GM12878 (cell line): Measurements from ENCODE around the gene PSRC1. TPM values are rescaled to one million over a fixed set of nuclear protein-coding genes. Genes with fewer than 3 reads are reported as not detected.

Experiments used
- ATAC-seq: fragments of 200-7000 bp; cut with Tn5 transposase; 3 replicates; pipeline ENCODE4 v1.9.1; 2020; ENCODE audit warnings: mild to moderate bottlenecking, moderate library complexity
- BruUV-seq: library from RNA; stranded (reverse); fragments of 400-500 nt; replicated peaks from 2 replicates; lab custom pipeline; 2021; lab: Mats Ljungman, UMichigan
- CTCF ChIA-PET: fragments of 300-600 bp; sonication (Branson Sonifier 250); formaldehyde crosslinking; extraction: SDS; loops from one replicate; lab custom pipeline; 2021; ENCODE audit warnings: inconsistent platforms; lab: Yijun Ruan, JAX
- POLR2A ChIA-PET: fragments of 350-600 bp; formaldehyde crosslinking; extraction: SDS; loops from one replicate; lab custom pipeline; 2021; ENCODE audit warnings: inconsistent platforms; lab: Charles Lee
- RAD21 ChIA-PET: fragments of 300-600 bp; sonication (Branson Sonifier 250); formaldehyde crosslinking; loops from one replicate; lab custom pipeline; 2023; ENCODE audit warnings: antibody characterized with exemption; ENCODE audit not compliant: unreplicated experiment; lab: Charles Lee
- SMC1A ChIA-PET: fragments of 300-600 bp; sonication (Branson Sonifier 250); formaldehyde crosslinking; loops from one replicate; lab custom pipeline; 2023; ENCODE audit not compliant: unreplicated experiment, uncharacterized antibody; lab: Charles Lee
- DNase-seq: peaks from one replicate; pipeline ENCODE4 v3.0.0-alpha.2; 2011; ENCODE audit warnings: low read depth, low spot score
- FAIRE-seq: peaks from 3 replicates; lab custom pipeline; 2011; peaks lifted over from hg19 to GRCh38; lab: Jason Lieb, UNC
- H2AFZ ChIP-seq: 2 replicates; pipeline ENCODE4 v1.6.0; 2011; ENCODE audit warnings: low read depth, low read length, control low read depth; ENCODE audit not compliant: control insufficient read depth
- H3K27ac ChIP-seq: 2 replicates; pipeline ENCODE4 v1.5.1; 2011; ENCODE audit warnings: control low read depth; ENCODE audit not compliant: control insufficient read depth, insufficient read depth
- H3K27me3 ChIP-seq, 2 experiments: replicated peaks in 1 of 2; 2 replicates each; pipeline versions ENCODE4 v1.6.0 to v1.6.1; 2011; ENCODE audit warnings: low read length in 1 of 2; ENCODE audit not compliant: control insufficient read depth in 2 of 2, insufficient read depth in 2 of 2
- H3K36me3 ChIP-seq, 2 experiments: 2 replicates each; pipeline ENCODE4 v1.5.1; 2011; ENCODE audit warnings: low read length in 1 of 2; ENCODE audit not compliant: control insufficient read depth in 2 of 2, insufficient read depth in 2 of 2
- H3K4me1 ChIP-seq: 2 replicates; pipeline ENCODE4 v1.6.1; 2011; ENCODE audit warnings: mild to moderate bottlenecking, low read length, moderate library complexity, mixed read lengths; ENCODE audit not compliant: control insufficient read depth, insufficient read depth
- H3K4me2 ChIP-seq: 2 replicates; pipeline ENCODE4 v1.6.0; 2011; ENCODE audit warnings: control low read depth; ENCODE audit not compliant: control insufficient read depth, insufficient read depth
- H3K4me3 ChIP-seq: fragments of 200-600 bp; sonication (generic); 2 replicates; pipeline ENCODE4 v1.5.1; 2016
- H3K79me2 ChIP-seq: 2 replicates; pipeline ENCODE4 v1.6.0; 2011; ENCODE audit warnings: low read length; ENCODE audit not compliant: control insufficient read depth, insufficient read depth
- H3K9ac ChIP-seq: 2 replicates; pipeline ENCODE4 v1.8.0; 2011; ENCODE audit warnings: low read length, control low read depth, mixed read lengths; ENCODE audit not compliant: control insufficient read depth, insufficient read depth
- H3K9me3 ChIP-seq: replicated peaks from 3 replicates; pipeline ENCODE4 v1.5.1; 2011; ENCODE audit warnings: mild to moderate bottlenecking, low read length; ENCODE audit not compliant: control insufficient read depth, insufficient read depth
- H4K20me1 ChIP-seq: 2 replicates; pipeline ENCODE4 v1.6.0; 2011; ENCODE audit not compliant: control insufficient read depth, insufficient read depth
- BACH1 ChIP-seq: fragments of 450-650 bp; IDR thresholded peaks from 2 replicates; pipeline ENCODE4 v1.6.1; 2017; ENCODE audit warnings: mild to moderate bottlenecking, borderline replicate concordance
- BCL11A ChIP-seq: IDR thresholded peaks from 2 replicates; pipeline ENCODE4 v1.6.1; 2011; ENCODE audit warnings: low read depth, low read length
- DPF2 ChIP-seq: fragments of 450-650 bp; IDR thresholded peaks from 2 replicates; pipeline ENCODE4 v1.6.1; 2017; ENCODE audit warnings: mild to moderate bottlenecking
- ESRRA ChIP-seq: IDR thresholded peaks from 2 replicates; pipeline ENCODE4 v1.6.1; 2012; ENCODE audit warnings: mild to moderate bottlenecking, low read length, improper control_type of control experiment
- MTA3 ChIP-seq: IDR thresholded peaks from 2 replicates; pipeline ENCODE4 v1.6.1; 2012; ENCODE audit warnings: low read length, inconsistent platforms, borderline replicate concordance
- PML ChIP-seq: IDR thresholded peaks from 2 replicates; pipeline ENCODE4 v1.6.1; 2012; ENCODE audit warnings: low read length, inconsistent platforms
- POLR2A ChIP-seq: IDR thresholded peaks from 2 replicates; pipeline ENCODE4 v1.6.1; 2011; ENCODE audit warnings: low read depth, mild to moderate bottlenecking, low read length
- RUNX3 ChIP-seq: IDR thresholded peaks from 2 replicates; pipeline ENCODE4 v1.6.1; 2012; ENCODE audit warnings: low read length, inconsistent platforms
- TAF1 ChIP-seq: IDR thresholded peaks from 2 replicates; pipeline ENCODE4 v1.6.1; 2011; ENCODE audit warnings: mild to moderate bottlenecking, low read depth, low read length, borderline replicate concordance
- TBL1XR1 ChIP-seq: IDR thresholded peaks from 2 replicates; pipeline ENCODE4 v1.6.1; 2012; ENCODE audit warnings: low read depth, low read length, improper control_type of control experiment
- TCF3 ChIP-seq: IDR thresholded peaks from 2 replicates; pipeline ENCODE4 v1.6.1; 2012; ENCODE audit warnings: low read depth, mild to moderate bottlenecking, low read length, borderline replicate concordance; ENCODE audit not compliant: insufficient read depth
- ZNF217 ChIP-seq: fragments of 450-650 bp; IDR thresholded peaks from 2 replicates; pipeline ENCODE4 v1.6.1; 2017; ENCODE audit warnings: antibody characterized with exemption, mild to moderate bottlenecking
- WGBS: methylation state at CpG from one replicate; pipeline ENCODE4 v1.1.6; 2016; ENCODE audit warnings: low lambda C conversion rate; ENCODE audit not compliant: insufficient replicate concordance, insufficient coverage; ENCODE audit errors: missing lambda C conversion rate; 5-methylcytosine and 5-hydroxymethylcytosine counted together
- in situ Hi-C: fragments of 300-500 bp; cut with MboI; formaldehyde crosslinking; loops from 9 replicates; pipeline ENCODE4 v1.14.3; 2018; ENCODE audit warnings: mixed read lengths
- intact Hi-C: fragments of 100-400 bp; cut with micrococcal nuclease; formaldehyde crosslinking; loops from one replicate; pipeline ENCODE4 v1.14.2; 2022; ENCODE audit not compliant: unreplicated experiment
- polyA plus RNA-seq, 11 experiments: library from polyadenylated mRNA; depleted of rRNA in 4 of 11; unstranded in 6 of 11; stranded (reverse) in 5 of 11; fragments of >200 nt; fragmentation: Nextera tagmentation in 4 of 11; fragmentation: Illumina TruSeq in 1 of 11; extraction: Ambion mirVana in 4 of 11; extraction: Trizol in 1 of 11; gene quantifications; 1 replicate in 1 of 11; 2 replicates in 10 of 11; pipeline versions ENCODE4 v1.2.1 to v1.2.3, GENCODE V29; 2011 to 2016; ENCODE audit warnings: inconsistent platforms in 2 of 11, missing spikeins in 2 of 11, low read depth in 1 of 11
- total RNA-seq, 4 experiments: library from RNA; depleted of rRNA in 3 of 4; stranded (reverse); fragments of >200 nt in 3 of 4; fragmentation: Illumina TruSeq in 1 of 4; extraction: Trizol in 1 of 4; gene quantifications; 2 replicates each; pipeline versions ENCODE4 v1.2.1 to v1.2.3, GENCODE V29; 2013 to 2021
- TF ChIP-seq, protein P1 (sequence below): IDR thresholded peaks from 2 replicates; pipeline ENCODE4 v1.6.1; 2012; ENCODE audit warnings: mild to moderate bottlenecking, low read depth, low read length
- TF ChIP-seq, protein P2 (sequence below): fragments of 450-650 bp; IDR thresholded peaks from 2 replicates; pipeline ENCODE4 v1.6.1; 2018; ENCODE audit warnings: mild to moderate bottlenecking, low read depth, moderate library complexity; ENCODE audit not compliant: partially characterized antibody
- TF ChIP-seq, protein P3 (sequence below): IDR thresholded peaks from 2 replicates; pipeline ENCODE4 v1.6.1; 2012; ENCODE audit warnings: low read depth, low read length, improper control_type of control experiment
- TF ChIP-seq, protein P4 (sequence below): IDR thresholded peaks from 2 replicates; pipeline ENCODE4 v1.6.1; 2011; ENCODE audit warnings: mild to moderate bottlenecking, low read depth, low read length, moderate library complexity; ENCODE audit not compliant: insufficient replicate concordance

PSRC1 gene
- total and polyA plus RNA-seq, 10 of the 15 experiments (the other 5 are each of a cell fraction or from before 2014, with no cell fraction given) = 1.2 to 11.8 (median 4.9) TPM

DNA sequence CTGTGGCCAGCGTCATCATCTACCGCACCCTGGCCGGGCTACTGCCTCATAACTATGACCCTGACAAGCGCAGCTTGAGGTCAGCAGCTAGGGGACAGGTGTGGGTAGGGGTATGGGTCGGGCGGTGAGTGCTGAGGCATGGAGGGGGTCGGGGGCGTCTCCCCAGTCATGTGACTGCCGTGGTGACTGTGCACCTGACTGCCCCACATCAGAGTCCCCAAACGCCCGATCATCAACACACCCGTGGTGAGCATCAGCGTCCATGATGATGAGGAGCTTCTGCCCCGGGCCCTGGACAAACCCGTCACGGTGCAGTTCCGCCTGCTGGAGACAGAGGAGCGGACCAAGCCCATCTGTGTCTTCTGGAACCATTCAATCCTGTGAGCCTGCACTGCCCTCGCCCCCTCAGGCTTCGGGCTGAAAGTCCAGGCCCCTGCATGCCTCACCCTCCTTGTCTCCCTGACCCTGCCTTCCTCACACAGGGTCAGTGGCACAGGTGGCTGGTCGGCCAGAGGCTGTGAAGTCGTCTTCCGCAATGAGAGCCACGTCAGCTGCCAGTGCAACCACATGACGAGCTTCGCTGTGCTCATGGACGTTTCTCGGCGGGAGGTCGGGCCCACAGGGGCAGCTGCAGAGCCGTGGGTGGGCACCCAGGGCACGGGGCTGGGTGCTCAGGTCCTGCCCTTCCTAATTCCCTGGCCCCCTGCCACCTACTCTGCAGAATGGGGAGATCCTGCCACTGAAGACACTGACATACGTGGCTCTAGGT lies 13.5 kb downstream of the PSRC1 start:
- ChIA-PET POLR2A (no interaction called here), CTCF (no interaction called here), RAD21 (no interaction called here), SMC1A (no interaction called here)
- in situ Hi-C loops = no loop called here
- peaks cover 0 to 1% of the 10 kb centered on the region in 2 experiments; a peak in 1 of 4 replicates for H3K27me3 ChIP-seq
- no peaks in the 10 kb centered on the region for H3K79me2 ChIP-seq
- intact Hi-C loops = no loop called here
- no TSS peak for BruUV-seq
- WGBS = 43% methylated on average over 33 of the region's 33 CpGs
- no peak for FAIRE-seq
- no peak for ATAC-seq
- no peaks in the 10 kb centered on the region for H3K4me1 ChIP-seq
- H3K36me3 ChIP-seq = no peaks in the 10 kb centered on the region
- no peak overlapping the region for H3K27ac ChIP-seq
- no peaks in the 10 kb centered on the region for H4K20me1 ChIP-seq
- DNase-seq = no peak
- H3K4me2 ChIP-seq = no peak overlapping the region
- H3K9me3 ChIP-seq = no peaks in the 10 kb centered on the region
- no peak for TF ChIP-seq MTA3
- TF ChIP-seq TCF3 = no peak
- no peak for TF ChIP-seq POLR2A
- no peak for TF ChIP-seq DPF2
- no peak for TF ChIP-seq ZNF217
- no peak for TF ChIP-seq BACH1
- TF ChIP-seq BCL11A = no peak
- TF ChIP-seq, protein P1, sequence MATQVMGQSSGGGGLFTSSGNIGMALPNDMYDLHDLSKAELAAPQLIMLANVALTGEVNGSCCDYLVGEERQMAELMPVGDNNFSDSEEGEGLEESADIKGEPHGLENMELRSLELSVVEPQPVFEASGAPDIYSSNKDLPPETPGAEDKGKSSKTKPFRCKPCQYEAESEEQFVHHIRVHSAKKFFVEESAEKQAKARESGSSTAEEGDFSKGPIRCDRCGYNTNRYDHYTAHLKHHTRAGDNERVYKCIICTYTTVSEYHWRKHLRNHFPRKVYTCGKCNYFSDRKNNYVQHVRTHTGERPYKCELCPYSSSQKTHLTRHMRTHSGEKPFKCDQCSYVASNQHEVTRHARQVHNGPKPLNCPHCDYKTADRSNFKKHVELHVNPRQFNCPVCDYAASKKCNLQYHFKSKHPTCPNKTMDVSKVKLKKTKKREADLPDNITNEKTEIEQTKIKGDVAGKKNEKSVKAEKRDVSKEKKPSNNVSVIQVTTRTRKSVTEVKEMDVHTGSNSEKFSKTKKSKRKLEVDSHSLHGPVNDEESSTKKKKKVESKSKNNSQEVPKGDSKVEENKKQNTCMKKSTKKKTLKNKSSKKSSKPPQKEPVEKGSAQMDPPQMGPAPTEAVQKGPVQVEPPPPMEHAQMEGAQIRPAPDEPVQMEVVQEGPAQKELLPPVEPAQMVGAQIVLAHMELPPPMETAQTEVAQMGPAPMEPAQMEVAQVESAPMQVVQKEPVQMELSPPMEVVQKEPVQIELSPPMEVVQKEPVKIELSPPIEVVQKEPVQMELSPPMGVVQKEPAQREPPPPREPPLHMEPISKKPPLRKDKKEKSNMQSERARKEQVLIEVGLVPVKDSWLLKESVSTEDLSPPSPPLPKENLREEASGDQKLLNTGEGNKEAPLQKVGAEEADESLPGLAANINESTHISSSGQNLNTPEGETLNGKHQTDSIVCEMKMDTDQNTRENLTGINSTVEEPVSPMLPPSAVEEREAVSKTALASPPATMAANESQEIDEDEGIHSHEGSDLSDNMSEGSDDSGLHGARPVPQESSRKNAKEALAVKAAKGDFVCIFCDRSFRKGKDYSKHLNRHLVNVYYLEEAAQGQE = no peak
- no peak for TF ChIP-seq RUNX3
- TF ChIP-seq, protein P2, sequence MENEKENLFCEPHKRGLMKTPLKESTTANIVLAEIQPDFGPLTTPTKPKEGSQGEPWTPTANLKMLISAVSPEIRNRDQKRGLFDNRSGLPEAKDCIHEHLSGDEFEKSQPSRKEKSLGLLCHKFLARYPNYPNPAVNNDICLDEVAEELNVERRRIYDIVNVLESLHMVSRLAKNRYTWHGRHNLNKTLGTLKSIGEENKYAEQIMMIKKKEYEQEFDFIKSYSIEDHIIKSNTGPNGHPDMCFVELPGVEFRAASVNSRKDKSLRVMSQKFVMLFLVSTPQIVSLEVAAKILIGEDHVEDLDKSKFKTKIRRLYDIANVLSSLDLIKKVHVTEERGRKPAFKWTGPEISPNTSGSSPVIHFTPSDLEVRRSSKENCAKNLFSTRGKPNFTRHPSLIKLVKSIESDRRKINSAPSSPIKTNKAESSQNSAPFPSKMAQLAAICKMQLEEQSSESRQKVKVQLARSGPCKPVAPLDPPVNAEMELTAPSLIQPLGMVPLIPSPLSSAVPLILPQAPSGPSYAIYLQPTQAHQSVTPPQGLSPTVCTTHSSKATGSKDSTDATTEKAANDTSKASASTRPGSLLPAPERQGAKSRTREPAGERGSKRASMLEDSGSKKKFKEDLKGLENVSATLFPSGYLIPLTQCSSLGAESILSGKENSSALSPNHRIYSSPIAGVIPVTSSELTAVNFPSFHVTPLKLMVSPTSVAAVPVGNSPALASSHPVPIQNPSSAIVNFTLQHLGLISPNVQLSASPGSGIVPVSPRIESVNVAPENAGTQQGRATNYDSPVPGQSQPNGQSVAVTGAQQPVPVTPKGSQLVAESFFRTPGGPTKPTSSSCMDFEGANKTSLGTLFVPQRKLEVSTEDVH = no peak
- TF ChIP-seq, protein P3, sequence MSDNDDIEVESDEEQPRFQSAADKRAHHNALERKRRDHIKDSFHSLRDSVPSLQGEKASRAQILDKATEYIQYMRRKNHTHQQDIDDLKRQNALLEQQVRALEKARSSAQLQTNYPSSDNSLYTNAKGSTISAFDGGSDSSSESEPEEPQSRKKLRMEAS = no peak
- no peak for TF ChIP-seq PML
- no peak for TF ChIP-seq TAF1
- TF ChIP-seq ESRRA = no peak
- TF ChIP-seq TBL1XR1 = no peak
- TF ChIP-seq, protein P4, sequence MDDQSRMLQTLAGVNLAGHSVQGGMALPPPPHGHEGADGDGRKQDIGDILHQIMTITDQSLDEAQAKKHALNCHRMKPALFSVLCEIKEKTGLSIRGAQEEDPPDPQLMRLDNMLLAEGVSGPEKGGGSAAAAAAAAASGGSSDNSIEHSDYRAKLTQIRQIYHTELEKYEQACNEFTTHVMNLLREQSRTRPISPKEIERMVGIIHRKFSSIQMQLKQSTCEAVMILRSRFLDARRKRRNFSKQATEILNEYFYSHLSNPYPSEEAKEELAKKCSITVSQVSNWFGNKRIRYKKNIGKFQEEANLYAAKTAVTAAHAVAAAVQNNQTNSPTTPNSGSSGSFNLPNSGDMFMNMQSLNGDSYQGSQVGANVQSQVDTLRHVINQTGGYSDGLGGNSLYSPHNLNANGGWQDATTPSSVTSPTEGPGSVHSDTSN = no peak
- no peak overlapping the region for H3K4me3 ChIP-seq
- H3K9ac ChIP-seq = no peak overlapping the region
- H2AFZ ChIP-seq = no peak overlapping the region
